GM23338 (cell line): ENCODE measurements around the gene NCKAP5. TPM values are rescaled to one million over a fixed set of nuclear protein-coding genes. Genes with fewer than 3 reads are reported as not detected.

Source experiments
- ATAC-seq: fragments of 200-7000 bp; cut with Tn5 transposase; 3 replicates; pipeline ENCODE4 v1.9.1; 2020
- DNase-seq: peaks from one replicate; pipeline ENCODE4 v3.0.0-alpha.2; 2015; ENCODE audit warnings: low spot score
- H2AFZ ChIP-seq: fragments of 200-600 bp; sonication (generic); 2 replicates; pipeline ENCODE4 v1.8.0; 2016; ENCODE audit warnings: antibody characterized with exemption, mild to moderate bottlenecking, moderate library complexity
- H3F3A ChIP-seq: fragments of 200-600 bp; sonication (generic); replicated peaks from 2 replicates; pipeline ENCODE4 v1.8.0; 2017; ENCODE audit warnings: antibody characterized with exemption, mixed run types, low read depth
- H3K27ac ChIP-seq: fragments of 200-600 bp; sonication (generic); 2 replicates; pipeline ENCODE4 v1.6.1; 2016; ENCODE audit warnings: low read depth
- H3K27me3 ChIP-seq: fragments of 200-600 bp; sonication (generic); 2 replicates; pipeline ENCODE4 v1.8.0; 2016; ENCODE audit warnings: mild to moderate bottlenecking, mixed run types, moderate library complexity; ENCODE audit not compliant: insufficient read depth
- H3K36me3 ChIP-seq: fragments of 200-600 bp; sonication (generic); 2 replicates; pipeline ENCODE4 v1.8.0; 2016; ENCODE audit warnings: mild to moderate bottlenecking; ENCODE audit not compliant: insufficient read depth
- H3K4me1 ChIP-seq: fragments of 200-600 bp; sonication (generic); 2 replicates; pipeline ENCODE4 v1.8.0; 2016; ENCODE audit warnings: mild to moderate bottlenecking, moderate library complexity; ENCODE audit not compliant: insufficient read depth
- H3K4me2 ChIP-seq: fragments of 200-600 bp; sonication (generic); 2 replicates; pipeline ENCODE4 v1.7.1; 2017; ENCODE audit warnings: mixed run types
- H3K4me3 ChIP-seq: fragments of 200-600 bp; sonication (generic); 2 replicates; pipeline ENCODE4 v1.6.1; 2016; ENCODE audit warnings: mixed run types
- H3K79me2 ChIP-seq: fragments of 200-600 bp; sonication (generic); replicated peaks from 2 replicates; pipeline ENCODE4 v1.8.0; 2017; ENCODE audit warnings: mild to moderate bottlenecking; ENCODE audit not compliant: insufficient read depth
- H3K9me2 ChIP-seq: fragments of 200-600 bp; sonication (generic); 2 replicates; pipeline ENCODE4 v1.8.0; 2017; ENCODE audit not compliant: insufficient read depth
- H4K20me1 ChIP-seq: fragments of 200-600 bp; sonication (generic); replicated peaks from 2 replicates; pipeline ENCODE4 v1.8.0; 2017; ENCODE audit warnings: mild to moderate bottlenecking; ENCODE audit not compliant: insufficient read depth
- H3K27ac Mint-ChIP-seq: 2 replicates; pipeline ENCODE4 v1.8.0; 2020; ENCODE audit warnings: inconsistent platforms, mild to moderate bottlenecking, moderate library complexity, mixed read lengths
- H3K27me3 Mint-ChIP-seq: 3 replicates; pipeline ENCODE4 v1.8.0; 2022; ENCODE audit warnings: low read depth, mild to moderate bottlenecking, moderate library complexity, mixed read lengths, inconsistent platforms; ENCODE audit not compliant: insufficient read depth, poor library complexity
- H3K36me3 Mint-ChIP-seq: 3 replicates; pipeline ENCODE4 v1.8.0; 2021; ENCODE audit warnings: low read depth, mild to moderate bottlenecking, inconsistent platforms, moderate library complexity, mixed read lengths
- H3K4me1 Mint-ChIP-seq: 3 replicates; pipeline ENCODE4 v1.8.0; 2020; ENCODE audit warnings: mild to moderate bottlenecking, inconsistent platforms, mixed read lengths
- H3K4me3 Mint-ChIP-seq: 3 replicates; pipeline ENCODE4 v1.8.0; 2021; ENCODE audit warnings: moderate library complexity, mild to moderate bottlenecking, inconsistent platforms, mixed read lengths
- H3K9me3 Mint-ChIP-seq: 3 replicates; pipeline ENCODE4 v1.8.0; 2020; ENCODE audit warnings: moderate library complexity, mild to moderate bottlenecking, inconsistent platforms, mixed read lengths
- CREB1 ChIP-seq: fragments of 250-450 bp; sonication (Bioruptor Pico); IDR thresholded peaks from 2 replicates; pipeline ENCODE4 v1.5.0; 2020; ENCODE audit warnings: low read depth, mild to moderate bottlenecking, moderate library complexity
- CTCF ChIP-seq, 2 experiments: fragments of 200-600 bp in 1 of 2; sonication (generic) in 1 of 2; conservative IDR thresholded peaks; 2 replicates each; pipeline versions ENCODE4 v1.5.1 to v1.6.1; 2016 to 2017; ENCODE audit warnings: antibody characterized with exemption in 2 of 2, low read depth in 2 of 2, mild to moderate bottlenecking in 2 of 2, moderate library complexity in 1 of 2
- EZH2 ChIP-seq: fragments of 200-600 bp; sonication (generic); IDR thresholded peaks from one replicate; pipeline ENCODE4 v1.8.0; 2017; ENCODE audit warnings: antibody characterized with exemption, mild to moderate bottlenecking, low read depth; ENCODE audit not compliant: unreplicated experiment
- EZH2phosphoT487 ChIP-seq: fragments of 200-600 bp; sonication (generic); IDR thresholded peaks from one replicate; pipeline ENCODE4 v1.8.1; 2018; ENCODE audit warnings: antibody characterized with exemption; ENCODE audit not compliant: unreplicated experiment
- JUNB ChIP-seq: IDR thresholded peaks from one replicate; pipeline ENCODE4 v1.6.1; 2016; ENCODE audit warnings: antibody characterized with exemption; ENCODE audit not compliant: unreplicated experiment
- NANOG ChIP-seq: IDR thresholded peaks from 2 replicates; pipeline ENCODE4 v1.6.1; 2016; ENCODE audit warnings: antibody characterized with exemption, borderline replicate concordance
- POLR2AphosphoS5 ChIP-seq: IDR thresholded peaks from 2 replicates; pipeline ENCODE4 v1.6.1; 2016; ENCODE audit warnings: antibody characterized with exemption, low read depth
- REST ChIP-seq: IDR thresholded peaks from one replicate; pipeline ENCODE4 v1.6.1; 2018; ENCODE audit warnings: antibody characterized with exemption; ENCODE audit not compliant: unreplicated experiment
- STAT1 ChIP-seq: IDR thresholded peaks from one replicate; pipeline ENCODE4 v1.6.1; 2016; ENCODE audit warnings: antibody characterized with exemption; ENCODE audit not compliant: unreplicated experiment
- ZNF114 ChIP-seq: fragments of 250-450 bp; sonication (Bioruptor Pico); IDR thresholded peaks from 2 replicates; pipeline ENCODE4 v1.5.0; 2020; ENCODE audit warnings: mild to moderate bottlenecking, moderate library complexity
- ZNF331 ChIP-seq: fragments of 250-450 bp; sonication (Bioruptor Pico); IDR thresholded peaks from 2 replicates; pipeline ENCODE4 v1.5.0; 2020; ENCODE audit warnings: low read depth, mild to moderate bottlenecking, moderate library complexity
- ZNF462 ChIP-seq: fragments of 250-450 bp; sonication (Bioruptor Pico); IDR thresholded peaks from 2 replicates; pipeline ENCODE4 v1.5.0; 2020; ENCODE audit warnings: mild to moderate bottlenecking, moderate library complexity
- polyA plus RNA-seq: library from polyadenylated mRNA; unstranded; fragments of >200 nt; fragmentation: Nextera tagmentation; extraction: Ambion mirVana; gene quantifications from 2 replicates; pipeline ENCODE4 v1.2.1, GENCODE V29; 2016
- total RNA-seq: library from RNA; depleted of rRNA; stranded (reverse); fragments of >200 nt; shearing (Covaris generic); gene quantifications from 2 replicates; pipeline ENCODE4 v1.2.3, GENCODE V29; 2014
- TF ChIP-seq, protein P1 (sequence below): IDR thresholded peaks from 2 replicates; pipeline ENCODE4 v1.6.1; 2016; ENCODE audit warnings: antibody characterized with exemption

The NCKAP5 gene
- total and polyA plus RNA-seq, 2 experiments from 2014 or later = 0.34 to 0.73 TPM

- no peak overlapping the region for H3K27ac Mint-ChIP-seq
- no peaks in the 10 kb centered on the region for H3K36me3 Mint-ChIP-seq
- no peak for ATAC-seq
- H4K20me1 ChIP-seq = no peaks in the 10 kb centered on the region
- no peaks in the 10 kb centered on the region for H3F3A ChIP-seq
- H3K9me3 Mint-ChIP-seq = no peaks in the 10 kb centered on the region
- H3K27me3 Mint-ChIP-seq = peaks cover 7% of the 10 kb centered on the region
- DNase-seq = no peak
- H3K4me1 ChIP-seq = peaks cover 3% of the 10 kb centered on the region
- H3K4me3 Mint-ChIP-seq = no peak overlapping the region
- H3K9me2 ChIP-seq = no peaks in the 10 kb centered on the region
- peaks cover 18% of the 10 kb centered on the region for H3K4me1 Mint-ChIP-seq
- no peaks in the 10 kb centered on the region for H3K36me3 ChIP-seq
- H3K4me2 ChIP-seq = no peak overlapping the region
- H3K27ac ChIP-seq = no peak overlapping the region
- H3K79me2 ChIP-seq = no peaks in the 10 kb centered on the region
- no peak overlapping the region for H3K4me3 ChIP-seq
- H3K27me3 ChIP-seq = no peaks in the 10 kb centered on the region
- no peak overlapping the region for H2AFZ ChIP-seq
- TF ChIP-seq CREB1 (CRISPR knock-in tag) = no peak
- no peak for TF ChIP-seq STAT1
- TF ChIP-seq JUNB = no peak
- TF ChIP-seq, protein P1, sequence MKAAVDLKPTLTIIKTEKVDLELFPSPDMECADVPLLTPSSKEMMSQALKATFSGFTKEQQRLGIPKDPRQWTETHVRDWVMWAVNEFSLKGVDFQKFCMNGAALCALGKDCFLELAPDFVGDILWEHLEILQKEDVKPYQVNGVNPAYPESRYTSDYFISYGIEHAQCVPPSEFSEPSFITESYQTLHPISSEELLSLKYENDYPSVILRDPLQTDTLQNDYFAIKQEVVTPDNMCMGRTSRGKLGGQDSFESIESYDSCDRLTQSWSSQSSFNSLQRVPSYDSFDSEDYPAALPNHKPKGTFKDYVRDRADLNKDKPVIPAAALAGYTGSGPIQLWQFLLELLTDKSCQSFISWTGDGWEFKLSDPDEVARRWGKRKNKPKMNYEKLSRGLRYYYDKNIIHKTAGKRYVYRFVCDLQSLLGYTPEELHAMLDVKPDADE = no peak
- TF ChIP-seq ZNF462 (CRISPR knock-in tag) = no peak
- TF ChIP-seq POLR2AphosphoS5 = no peak
- TF ChIP-seq EZH2phosphoT487 = no peak
- no peak for TF ChIP-seq REST
- no peak for TF ChIP-seq EZH2
- no peak for TF ChIP-seq NANOG
- TF ChIP-seq ZNF331 (CRISPR knock-in tag) = no peak
- TF ChIP-seq CTCF (conservative IDR thresholded peaks at IDR 0.05; ENCODE audit: low read depth in 2 of 2) = no peak
- no peak for TF ChIP-seq ZNF114 (CRISPR knock-in tag)
These were observed 152.1 kb downstream of the NCKAP5 start for GRCh38 chr2:133416146-133416545.
